ENCODE data around the gene DMBX1. TPM values are rescaled to one million over a fixed set of nuclear protein-coding genes. Genes with fewer than 3 reads are reported as not detected.

The DMBX1 gene
- total RNA-seq, 1 donor from 2014 or later = not detected

- no peak for DNase-seq (ENCODE audit: low spot score)
- TF ChIP-seq CTCF (IDR thresholded peaks at IDR 0.05) = no peak
- H3K9me3 Mint-ChIP-seq (ENCODE audit: low read depth) = no peaks in the 10 kb centered on the region
- H3K36me3 Mint-ChIP-seq (ENCODE audit: low read depth) = peaks cover 2% of the 10 kb centered on the region
- H3K27ac Mint-ChIP-seq (ENCODE audit: unreplicated experiment) = no peak overlapping the region
- peaks cover 12% of the 10 kb centered on the region for H3K4me1 Mint-ChIP-seq (ENCODE audit: low read depth)
- peaks cover 75% of the 10 kb centered on the region for H3K27me3 Mint-ChIP-seq (ENCODE audit: low read depth)
- H3K4me3 Mint-ChIP-seq (ENCODE audit: unreplicated experiment) = no peak overlapping the region
Observed at GRCh38 chr1:46450160-46450517, 39.5 kb upstream of the DMBX1 start.

- H3K36me3 Mint-ChIP-seq (ENCODE audit: low read depth) = peaks cover 2% of the 10 kb centered on the region
Observed at GRCh38 chr1:46451948-46452930, 37.4 kb upstream of the DMBX1 start.

GRCh38 chr1:46452931-46453325 is 36.7 kb upstream of the DMBX1 start:
- Mint-ChIP-seq H3K4me1 (ENCODE audit: low read depth) (peaks cover 6% of the 10 kb centered on the region), H3K27ac (ENCODE audit: unreplicated experiment) (no peak overlapping the region), H3K9me3 (ENCODE audit: low read depth) (no peaks in the 10 kb centered on the region), H3K4me3 (ENCODE audit: unreplicated experiment) (no peak overlapping the region), H3K36me3 (ENCODE audit: low read depth) (peaks cover 2% of the 10 kb centered on the region), H3K27me3 (ENCODE audit: low read depth) (peaks cover 54% of the 10 kb centered on the region)
- no peak for DNase-seq (ENCODE audit: low spot score)
- TF ChIP-seq CTCF (IDR thresholded peaks at IDR 0.05) = no peak

More at GRCh38 chr1:46451948-46452930, 37.4 kb upstream of the DMBX1 start:
- Mint-ChIP-seq H3K27me3 (ENCODE audit: low read depth) (peaks cover 59% of the 10 kb centered on the region), H3K27ac (ENCODE audit: unreplicated experiment) (no peak overlapping the region), H3K4me1 (ENCODE audit: low read depth) (peaks cover 10% of the 10 kb centered on the region), H3K4me3 (ENCODE audit: unreplicated experiment) (no peak overlapping the region), H3K9me3 (ENCODE audit: low read depth) (no peaks in the 10 kb centered on the region)
- no peak for TF ChIP-seq CTCF (IDR thresholded peaks at IDR 0.05)
- no peak for DNase-seq (ENCODE audit: low spot score)

GRCh38 chr1:46453449-46453848 is 36.2 kb upstream of the DMBX1 start:
- Mint-ChIP-seq H3K27ac (ENCODE audit: unreplicated experiment) (no peak overlapping the region), H3K9me3 (ENCODE audit: low read depth) (no peaks in the 10 kb centered on the region), H3K27me3 (ENCODE audit: low read depth) (peaks cover 54% of the 10 kb centered on the region), H3K4me1 (ENCODE audit: low read depth) (peaks cover 3% of the 10 kb centered on the region), H3K36me3 (ENCODE audit: low read depth) (peaks cover 2% of the 10 kb centered on the region), H3K4me3 (ENCODE audit: unreplicated experiment) (no peak overlapping the region)
- TF ChIP-seq CTCF (IDR thresholded peaks at IDR 0.05) = no peak
- no peak for DNase-seq (ENCODE audit: low spot score)

GRCh38 chr1:46455951-46456350 is 33.7 kb upstream of the DMBX1 start:
- Mint-ChIP-seq H3K27ac (ENCODE audit: unreplicated experiment) (no peak overlapping the region), H3K36me3 (ENCODE audit: low read depth) (peaks cover 2% of the 10 kb centered on the region), H3K27me3 (ENCODE audit: low read depth) (peaks cover 63% of the 10 kb centered on the region), H3K4me3 (ENCODE audit: unreplicated experiment) (no peak overlapping the region), H3K4me1 (ENCODE audit: low read depth) (no peaks in the 10 kb centered on the region), H3K9me3 (ENCODE audit: low read depth) (no peaks in the 10 kb centered on the region)
- DNase-seq (ENCODE audit: low spot score) = no peak
- TF ChIP-seq CTCF (IDR thresholded peaks at IDR 0.05) = no peak

All from chondrocyte (in vitro differentiated cells).